Measurements from ENCODE around the gene GNL3L. TPM values are rescaled to one million over a fixed set of nuclear protein-coding genes. Genes with fewer than 3 reads are reported as not detected.

The GNL3L gene
- total RNA-seq, 4 donors from 2014 or later = 22.0 to 29.6 (median 26.3) TPM

DNA sequence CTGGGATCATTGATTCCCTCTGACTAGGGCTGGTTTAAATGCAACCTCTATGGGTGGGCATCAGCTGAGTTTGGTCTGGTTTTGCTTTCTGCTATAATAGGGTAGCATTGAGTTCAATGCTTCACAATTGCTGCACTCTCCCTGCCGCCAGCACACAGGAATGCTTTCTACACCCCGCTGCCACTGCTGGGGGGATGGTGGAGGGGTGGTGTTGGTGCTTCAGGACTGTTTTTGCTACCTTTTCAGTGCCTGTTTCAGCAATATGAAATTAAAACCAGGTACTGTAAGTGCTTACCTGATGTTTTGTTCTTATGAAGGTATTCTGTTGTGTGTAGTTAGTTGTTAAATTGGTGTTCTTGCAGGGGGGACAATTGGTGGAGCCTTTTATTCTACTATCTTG is 67.7 kb downstream of the GNL3L start:
- WGBS = 65% methylated on average over 2 of the region's 2 CpGs
- intact Hi-C loops (cut with DNase I) = no loop called here

DNA sequence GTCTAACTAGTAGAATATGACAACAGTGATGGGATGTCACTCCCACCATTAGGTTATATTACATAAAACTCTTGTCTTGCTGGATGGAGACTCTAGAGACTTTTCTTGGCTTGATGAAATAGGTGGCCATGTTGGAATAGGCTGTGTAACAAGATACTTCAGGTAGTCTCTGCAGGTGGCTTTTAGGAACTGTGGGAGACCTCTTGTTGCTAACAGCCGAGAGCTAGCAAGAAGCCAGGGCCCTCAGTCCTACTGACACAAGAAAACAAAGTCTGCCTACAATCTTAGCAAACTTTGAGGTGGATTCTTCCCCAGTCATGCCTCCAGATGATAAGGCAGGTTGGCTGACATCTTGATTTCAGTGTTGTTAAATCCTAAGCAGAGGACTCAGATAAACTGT is 72.5 kb downstream of the GNL3L start:
- intact Hi-C loops (cut with DNase I) = no loop called here
- Histone ChIP-seq H3K36me3 (no peaks in the 10 kb centered on the region), H3K27me3 (no peaks in the 10 kb centered on the region), H3K27ac (replicated peaks in 1 of 4) (no peak overlapping the region), H3K9me3 (no peaks in the 10 kb centered on the region), H3K4me1 (no peaks in the 10 kb centered on the region), H3K4me3 (no peak overlapping the region)
- no peak for TF ChIP-seq POLR2AphosphoS5 (IDR thresholded peaks at IDR 0.05)
- no peak for DNase-seq (ENCODE audit: extremely low spot score)
- WGBS = 70% methylated on average over 1 of the region's 1 CpG

More for the DNA sequence above, 67.7 kb downstream of the GNL3L start:
- Histone ChIP-seq H3K27me3 (no peaks in the 10 kb centered on the region), H3K9me3 (no peaks in the 10 kb centered on the region), H3K4me1 (no peaks in the 10 kb centered on the region), H3K36me3 (no peaks in the 10 kb centered on the region), H3K27ac (replicated peaks in 1 of 4) (no peak overlapping the region), H3K4me3 (no peak overlapping the region)
- TF ChIP-seq EP300 (IDR thresholded peaks at IDR 0.05) = no peak
- TF ChIP-seq POLR2AphosphoS5 (IDR thresholded peaks at IDR 0.05) = no peak
- TF ChIP-seq POLR2A (IDR thresholded peaks at IDR 0.05; ENCODE audit: low read depth) = no peak
- TF ChIP-seq, protein P1, sequence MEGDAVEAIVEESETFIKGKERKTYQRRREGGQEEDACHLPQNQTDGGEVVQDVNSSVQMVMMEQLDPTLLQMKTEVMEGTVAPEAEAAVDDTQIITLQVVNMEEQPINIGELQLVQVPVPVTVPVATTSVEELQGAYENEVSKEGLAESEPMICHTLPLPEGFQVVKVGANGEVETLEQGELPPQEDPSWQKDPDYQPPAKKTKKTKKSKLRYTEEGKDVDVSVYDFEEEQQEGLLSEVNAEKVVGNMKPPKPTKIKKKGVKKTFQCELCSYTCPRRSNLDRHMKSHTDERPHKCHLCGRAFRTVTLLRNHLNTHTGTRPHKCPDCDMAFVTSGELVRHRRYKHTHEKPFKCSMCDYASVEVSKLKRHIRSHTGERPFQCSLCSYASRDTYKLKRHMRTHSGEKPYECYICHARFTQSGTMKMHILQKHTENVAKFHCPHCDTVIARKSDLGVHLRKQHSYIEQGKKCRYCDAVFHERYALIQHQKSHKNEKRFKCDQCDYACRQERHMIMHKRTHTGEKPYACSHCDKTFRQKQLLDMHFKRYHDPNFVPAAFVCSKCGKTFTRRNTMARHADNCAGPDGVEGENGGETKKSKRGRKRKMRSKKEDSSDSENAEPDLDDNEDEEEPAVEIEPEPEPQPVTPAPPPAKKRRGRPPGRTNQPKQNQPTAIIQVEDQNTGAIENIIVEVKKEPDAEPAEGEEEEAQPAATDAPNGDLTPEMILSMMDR (IDR thresholded peaks at IDR 0.05) = no peak
- no peak for DNase-seq (ENCODE audit: extremely low spot score)

Other genes with a start within 250 kb of the GNL3L start
- 1 to 10 TPM; 1.6 to 2.0 (median 1.8) TPM for gene WNK3, start 172.2 kb upstream of the GNL3L start, total RNA-seq
- gene TSR2, start 89.8 kb upstream of the GNL3L start, total RNA-seq = 10 to 100 TPM; 28.2 to 34.0 (median 31.3) TPM
- 10 to 100 TPM in 1 of 4 donors, 1 to 10 TPM in 3; 3.7 to 11.4 (median 6.3) TPM for gene FGD1, start 34.0 kb upstream of the GNL3L start, total RNA-seq